ENCODE data around the gene SMYD2.

SMYD2 gene

DNA sequence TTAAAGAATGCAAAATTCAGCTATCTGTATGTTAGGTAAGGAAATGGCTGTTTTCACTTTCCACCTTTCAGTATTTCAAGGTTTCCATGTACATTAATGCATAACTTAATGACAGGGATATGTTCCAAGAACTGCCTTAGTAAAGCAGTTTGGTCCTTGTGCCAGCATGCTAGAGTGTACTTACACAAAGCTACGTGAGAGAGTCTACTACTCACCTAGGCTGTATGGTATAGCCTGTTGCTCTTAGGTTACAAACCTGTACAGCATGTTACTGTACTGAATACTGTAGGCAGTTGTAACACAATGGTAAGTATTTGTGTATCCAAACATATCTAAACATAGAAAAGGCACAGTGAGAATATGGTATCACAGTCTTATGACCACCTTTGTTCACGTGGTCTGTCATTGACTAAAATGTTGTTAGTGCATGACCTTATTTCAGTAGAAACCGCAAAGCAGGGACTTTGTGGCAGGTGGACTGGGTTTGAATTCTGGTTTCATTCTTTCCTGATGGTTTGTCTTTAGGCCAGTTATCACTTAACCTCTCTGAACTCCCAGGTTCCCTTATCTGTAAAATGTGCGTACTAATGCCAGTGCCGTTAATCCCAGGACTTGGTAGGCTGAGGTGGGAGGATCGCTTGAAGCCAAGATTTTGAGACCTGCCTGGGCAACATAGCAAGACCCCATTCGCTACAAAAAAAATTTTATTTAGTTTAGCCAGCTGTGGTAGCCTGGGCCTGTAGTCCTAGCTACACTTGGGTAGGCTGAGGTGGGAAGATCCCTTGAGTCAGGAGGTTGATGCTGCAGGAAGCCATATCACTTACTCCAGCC is 4.9 kb downstream of the SMYD2 start:
- no peak overlapping the region for H3K4me3 ChIP-seq (ENCODE audit: severe bottlenecking)
- ATAC-seq (ENCODE audit: low read depth) = no peak

DNA sequence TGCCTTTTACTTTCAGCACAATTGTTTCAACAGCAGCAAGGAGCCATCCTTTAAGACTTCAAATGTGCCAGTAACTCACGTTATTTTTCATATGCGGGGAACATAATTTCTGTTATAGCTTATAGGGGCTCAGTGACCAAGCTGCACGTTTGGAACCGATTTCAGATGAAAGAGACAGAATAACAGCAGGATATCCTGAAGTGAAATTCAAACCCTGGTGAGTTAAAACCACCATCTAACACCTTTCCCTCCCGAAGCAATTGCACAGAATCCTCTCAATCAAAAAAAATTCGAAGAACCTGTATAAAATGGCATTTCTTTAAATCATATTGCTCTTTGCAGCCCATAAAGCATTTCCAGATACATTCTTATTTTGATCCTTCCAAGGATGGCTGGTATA is 6.9 kb downstream of the SMYD2 start:
- no peak overlapping the region for H3K27ac ChIP-seq (ENCODE audit: poor library complexity, severe bottlenecking)
- no peak for ATAC-seq (ENCODE audit: low read depth)

More for the DNA sequence above, 4.9 kb downstream of the SMYD2 start:
- Histone ChIP-seq H3K9me3 (ENCODE audit: severe bottlenecking) (no peaks in the 10 kb centered on the region), H3K4me1 (ENCODE audit: insufficient read depth, poor library complexity, severe bottlenecking) (no peaks in the 10 kb centered on the region), H3K27me3 (ENCODE audit: insufficient read depth, poor library complexity, severe bottlenecking) (no peaks in the 10 kb centered on the region), H3K36me3 (ENCODE audit: low read depth) (no peaks in the 10 kb centered on the region), H3K27ac (ENCODE audit: poor library complexity, severe bottlenecking) (no peak overlapping the region)
- TF ChIP-seq, protein P1, sequence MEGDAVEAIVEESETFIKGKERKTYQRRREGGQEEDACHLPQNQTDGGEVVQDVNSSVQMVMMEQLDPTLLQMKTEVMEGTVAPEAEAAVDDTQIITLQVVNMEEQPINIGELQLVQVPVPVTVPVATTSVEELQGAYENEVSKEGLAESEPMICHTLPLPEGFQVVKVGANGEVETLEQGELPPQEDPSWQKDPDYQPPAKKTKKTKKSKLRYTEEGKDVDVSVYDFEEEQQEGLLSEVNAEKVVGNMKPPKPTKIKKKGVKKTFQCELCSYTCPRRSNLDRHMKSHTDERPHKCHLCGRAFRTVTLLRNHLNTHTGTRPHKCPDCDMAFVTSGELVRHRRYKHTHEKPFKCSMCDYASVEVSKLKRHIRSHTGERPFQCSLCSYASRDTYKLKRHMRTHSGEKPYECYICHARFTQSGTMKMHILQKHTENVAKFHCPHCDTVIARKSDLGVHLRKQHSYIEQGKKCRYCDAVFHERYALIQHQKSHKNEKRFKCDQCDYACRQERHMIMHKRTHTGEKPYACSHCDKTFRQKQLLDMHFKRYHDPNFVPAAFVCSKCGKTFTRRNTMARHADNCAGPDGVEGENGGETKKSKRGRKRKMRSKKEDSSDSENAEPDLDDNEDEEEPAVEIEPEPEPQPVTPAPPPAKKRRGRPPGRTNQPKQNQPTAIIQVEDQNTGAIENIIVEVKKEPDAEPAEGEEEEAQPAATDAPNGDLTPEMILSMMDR (IDR thresholded peaks at IDR 0.05; ENCODE audit: poor library complexity, severe bottlenecking) = no peak
- DNase-seq (ENCODE audit: low spot score) = no peak

DNA sequence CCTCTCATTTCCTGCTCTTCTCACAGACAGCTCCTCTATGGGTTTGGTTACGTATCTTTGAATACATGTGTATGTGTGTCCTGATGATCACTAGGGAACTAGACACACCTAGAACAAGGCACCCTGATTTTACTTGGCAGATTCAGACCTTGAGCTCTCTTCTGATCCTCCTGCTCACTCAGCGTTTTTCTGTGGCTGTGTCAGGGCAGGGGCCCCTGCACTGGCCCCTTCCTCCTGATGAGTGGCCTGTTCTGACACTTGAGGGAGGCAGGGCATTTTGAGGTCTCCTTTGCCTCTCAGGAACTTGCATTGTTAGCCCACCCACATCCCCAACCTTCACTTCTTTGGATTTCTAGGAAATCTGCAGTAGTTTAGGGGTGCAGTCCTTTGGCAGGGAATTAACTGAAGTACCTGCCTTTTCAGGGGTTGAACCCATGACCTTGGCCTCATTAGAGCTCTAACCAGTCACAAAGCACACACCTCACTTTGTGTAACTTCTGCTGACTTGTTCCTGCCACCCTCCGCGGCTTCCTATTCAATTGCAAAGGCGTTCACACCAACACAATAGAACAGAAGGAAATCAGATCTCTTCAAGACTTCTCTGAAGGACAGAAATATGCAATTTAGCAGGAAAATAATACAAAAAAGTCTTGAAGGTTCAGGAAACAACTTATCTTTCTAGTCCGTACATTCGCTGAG is 8.8 kb downstream of the SMYD2 start:
- Histone ChIP-seq H3K4me3 (ENCODE audit: severe bottlenecking) (no peak overlapping the region), H3K27ac (ENCODE audit: poor library complexity, severe bottlenecking) (no peak overlapping the region), H3K36me3 (ENCODE audit: low read depth) (no peaks in the 10 kb centered on the region), H3K4me1 (ENCODE audit: insufficient read depth, poor library complexity, severe bottlenecking) (no peaks in the 10 kb centered on the region), H3K27me3 (ENCODE audit: insufficient read depth, poor library complexity, severe bottlenecking) (no peaks in the 10 kb centered on the region), H3K9me3 (ENCODE audit: severe bottlenecking) (no peaks in the 10 kb centered on the region)
- DNase-seq (ENCODE audit: low spot score) (no peak), ATAC-seq (ENCODE audit: low read depth) (no peak)
- TF ChIP-seq, protein P1 (IDR thresholded peaks at IDR 0.05; ENCODE audit: poor library complexity, severe bottlenecking) = no peak

More for the DNA sequence above, 6.9 kb downstream of the SMYD2 start:
- H3K27me3 ChIP-seq (ENCODE audit: insufficient read depth, poor library complexity, severe bottlenecking) = no peaks in the 10 kb centered on the region
- no peaks in the 10 kb centered on the region for H3K36me3 ChIP-seq (ENCODE audit: low read depth)
- TF ChIP-seq, protein P1 (IDR thresholded peaks at IDR 0.05; ENCODE audit: poor library complexity, severe bottlenecking) = no peak
- no peaks in the 10 kb centered on the region for H3K4me1 ChIP-seq (ENCODE audit: insufficient read depth, poor library complexity, severe bottlenecking)
- no peak overlapping the region for H3K4me3 ChIP-seq (ENCODE audit: severe bottlenecking)
- no peak for DNase-seq (ENCODE audit: low spot score)
- H3K9me3 ChIP-seq (ENCODE audit: severe bottlenecking) = no peaks in the 10 kb centered on the region

DNA sequence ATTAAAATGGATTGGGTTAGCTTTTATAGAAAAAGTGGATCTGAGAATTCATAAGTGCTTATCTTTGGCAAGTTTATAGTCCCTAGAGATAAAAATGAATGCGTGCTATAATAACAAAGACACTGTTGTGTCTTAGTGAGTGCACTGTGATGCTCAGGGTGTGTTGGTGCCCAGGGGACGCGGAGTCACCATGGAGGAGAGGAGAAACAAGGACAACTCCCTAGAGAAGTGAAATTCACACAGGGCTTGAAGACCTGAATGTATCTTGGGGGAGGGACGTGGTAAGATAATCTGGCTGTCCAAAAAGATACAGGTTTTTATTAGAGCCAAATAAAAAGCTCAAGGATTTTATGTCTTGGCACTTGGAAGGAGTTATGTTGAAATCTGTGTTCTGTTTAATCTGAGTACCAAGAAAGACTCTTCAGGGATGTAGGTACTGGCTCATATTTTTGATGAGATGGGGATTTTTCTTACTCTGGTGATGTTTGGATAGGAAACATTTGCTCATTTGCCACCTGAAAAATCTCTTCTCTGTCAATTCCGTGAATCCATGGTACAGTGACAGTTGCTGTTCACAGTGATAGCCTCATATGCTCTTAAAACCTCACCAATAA is 9.6 kb downstream of the SMYD2 start:
- DNase-seq (ENCODE audit: low spot score) = no peak
- Histone ChIP-seq H3K4me1 (ENCODE audit: insufficient read depth, poor library complexity, severe bottlenecking) (no peaks in the 10 kb centered on the region), H3K27me3 (ENCODE audit: insufficient read depth, poor library complexity, severe bottlenecking) (no peaks in the 10 kb centered on the region), H3K4me3 (ENCODE audit: severe bottlenecking) (no peak overlapping the region), H3K9me3 (ENCODE audit: severe bottlenecking) (no peaks in the 10 kb centered on the region), H3K36me3 (ENCODE audit: low read depth) (no peaks in the 10 kb centered on the region), H3K27ac (ENCODE audit: poor library complexity, severe bottlenecking) (no peak overlapping the region)
- TF ChIP-seq, protein P1 (IDR thresholded peaks at IDR 0.05; ENCODE audit: poor library complexity, severe bottlenecking) = no peak
- no peak for ATAC-seq (ENCODE audit: low read depth)
